ENCODE data around the gene TMEM250.

DNA sequence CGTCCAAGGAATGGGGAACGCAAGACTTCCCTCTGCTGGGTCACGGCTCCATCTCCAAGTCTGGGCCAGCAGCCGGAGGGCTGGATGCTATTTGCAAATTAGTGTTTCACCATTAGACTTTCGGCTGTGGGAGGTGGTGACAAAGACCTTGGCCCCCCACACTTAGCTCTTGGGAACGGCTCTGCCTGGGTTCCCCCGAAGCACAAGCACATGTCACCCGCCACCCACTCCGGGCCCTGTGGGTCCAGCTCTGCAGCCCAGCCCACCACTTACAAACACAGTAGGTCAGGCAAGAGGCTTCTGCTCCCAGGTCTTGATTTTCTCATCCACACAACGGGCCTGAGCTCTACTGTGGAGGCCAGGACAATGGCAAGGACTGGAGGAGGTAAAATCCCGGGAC, 25.8 kb upstream of the TMEM250 start:
- TF ChIP-seq, protein P1, sequence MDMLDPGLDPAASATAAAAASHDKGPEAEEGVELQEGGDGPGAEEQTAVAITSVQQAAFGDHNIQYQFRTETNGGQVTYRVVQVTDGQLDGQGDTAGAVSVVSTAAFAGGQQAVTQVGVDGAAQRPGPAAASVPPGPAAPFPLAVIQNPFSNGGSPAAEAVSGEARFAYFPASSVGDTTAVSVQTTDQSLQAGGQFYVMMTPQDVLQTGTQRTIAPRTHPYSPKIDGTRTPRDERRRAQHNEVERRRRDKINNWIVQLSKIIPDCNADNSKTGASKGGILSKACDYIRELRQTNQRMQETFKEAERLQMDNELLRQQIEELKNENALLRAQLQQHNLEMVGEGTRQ (CRISPR knock-in tag; IDR thresholded peaks at IDR 0.05): no peak
- TF ChIP-seq, protein P2, sequence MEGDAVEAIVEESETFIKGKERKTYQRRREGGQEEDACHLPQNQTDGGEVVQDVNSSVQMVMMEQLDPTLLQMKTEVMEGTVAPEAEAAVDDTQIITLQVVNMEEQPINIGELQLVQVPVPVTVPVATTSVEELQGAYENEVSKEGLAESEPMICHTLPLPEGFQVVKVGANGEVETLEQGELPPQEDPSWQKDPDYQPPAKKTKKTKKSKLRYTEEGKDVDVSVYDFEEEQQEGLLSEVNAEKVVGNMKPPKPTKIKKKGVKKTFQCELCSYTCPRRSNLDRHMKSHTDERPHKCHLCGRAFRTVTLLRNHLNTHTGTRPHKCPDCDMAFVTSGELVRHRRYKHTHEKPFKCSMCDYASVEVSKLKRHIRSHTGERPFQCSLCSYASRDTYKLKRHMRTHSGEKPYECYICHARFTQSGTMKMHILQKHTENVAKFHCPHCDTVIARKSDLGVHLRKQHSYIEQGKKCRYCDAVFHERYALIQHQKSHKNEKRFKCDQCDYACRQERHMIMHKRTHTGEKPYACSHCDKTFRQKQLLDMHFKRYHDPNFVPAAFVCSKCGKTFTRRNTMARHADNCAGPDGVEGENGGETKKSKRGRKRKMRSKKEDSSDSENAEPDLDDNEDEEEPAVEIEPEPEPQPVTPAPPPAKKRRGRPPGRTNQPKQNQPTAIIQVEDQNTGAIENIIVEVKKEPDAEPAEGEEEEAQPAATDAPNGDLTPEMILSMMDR (IDR thresholded peaks at IDR 0.05 in 2 of 3, conservative IDR thresholded peaks at IDR 0.05 in 1 of 3; ENCODE audit: insufficient read depth in 2 of 3, low read depth in 1 of 3, low read length in 3 of 3): no peak
- TF ChIP-seq, protein P3, sequence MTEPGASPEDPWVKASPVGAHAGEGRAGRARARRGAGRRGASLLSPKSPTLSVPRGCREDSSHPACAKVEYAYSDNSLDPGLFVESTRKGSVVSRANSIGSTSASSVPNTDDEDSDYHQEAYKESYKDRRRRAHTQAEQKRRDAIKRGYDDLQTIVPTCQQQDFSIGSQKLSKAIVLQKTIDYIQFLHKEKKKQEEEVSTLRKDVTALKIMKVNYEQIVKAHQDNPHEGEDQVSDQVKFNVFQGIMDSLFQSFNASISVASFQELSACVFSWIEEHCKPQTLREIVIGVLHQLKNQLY (CRISPR knock-in tag; conservative IDR thresholded peaks at IDR 0.05): no peak
